ENCODE results near the gene NRL.

- TF ChIP-seq POLR2AphosphoS5 (IDR thresholded peaks at IDR 0.05; ENCODE audit: insufficient read depth, low read depth, low read length) (no peak), EZH2 (IDR thresholded peaks at IDR 0.05; ENCODE audit: borderline replicate concordance, low read depth, low read length, severe bottlenecking) (no peak), CTCF (IDR thresholded peaks at IDR 0.05; ENCODE audit: extremely low read depth in 1 of 2, insufficient read depth in 1 of 2, low read depth in 1 of 2, low read length in 2 of 2) (no peak)
These were observed 826 bp upstream of the NRL start for GRCh38 chr14:24115422-24116127.

Measured in endothelial cell of umbilical vein (primary cell).